GM12874 (cell line): ENCODE data around the gene MPP2.

Experiments used
- CTCF ChIP-seq: IDR thresholded peaks from 2 replicates; pipeline ENCODE4 v1.5.1; 2011; ENCODE audit warnings: low read depth, mild to moderate bottlenecking, control low read depth, low read length, moderate library complexity; ENCODE audit not compliant: insufficient read depth

The MPP2 gene

GRCh38 chr17:43846221-43846712 lies 61.1 kb downstream of the MPP2 start:
- TF ChIP-seq CTCF = peak; percentile 98

GRCh38 chr17:43845766-43846165 lies 61.6 kb downstream of the MPP2 start:
- no peak for TF ChIP-seq CTCF

GRCh38 chr17:43844241-43844640 lies 63.1 kb downstream of the MPP2 start:
- no peak for TF ChIP-seq CTCF

GRCh38 chr17:43842975-43843325 lies 64.4 kb downstream of the MPP2 start:
- TF ChIP-seq CTCF = no peak

- TF ChIP-seq CTCF = no peak
Measured at GRCh38 chr17:43841282-43841681, 66.1 kb downstream of the MPP2 start.

- TF ChIP-seq CTCF = peak; percentile 21; the same call in 1 of the 2 replicates
Measured at GRCh38 chr17:43840814-43841213, 66.5 kb downstream of the MPP2 start.

GRCh38 chr17:43839670-43840108 lies 67.6 kb downstream of the MPP2 start:
- no peak for TF ChIP-seq CTCF
